ENCODE data around the gene TAS1R2.

TAS1R2 gene

DNA sequence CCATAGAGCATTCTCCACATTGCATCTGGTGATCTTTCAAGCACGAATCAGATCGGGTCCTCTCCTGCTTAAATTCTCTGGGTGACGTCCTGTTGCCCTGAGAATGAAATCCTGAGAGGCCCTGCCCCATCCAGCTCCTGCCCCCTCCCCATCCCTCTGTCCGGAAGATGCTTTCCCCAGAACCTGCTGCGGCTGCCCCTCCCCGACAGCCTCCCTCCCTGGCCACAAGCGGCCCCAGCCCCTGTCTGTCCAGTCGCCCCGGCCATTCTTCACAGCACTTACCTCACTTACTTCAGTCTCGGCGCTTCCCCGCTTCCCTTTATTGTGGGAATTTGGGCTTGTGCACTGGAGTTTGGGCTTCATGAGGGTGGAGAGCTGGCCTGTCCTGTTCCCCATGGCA is 40.3 kb downstream of the TAS1R2 start:
- no peak for DNase-seq

GRCh38 chr1:18817795-18818435 is 41.5 kb downstream of the TAS1R2 start:
- no peak for DNase-seq

DNA sequence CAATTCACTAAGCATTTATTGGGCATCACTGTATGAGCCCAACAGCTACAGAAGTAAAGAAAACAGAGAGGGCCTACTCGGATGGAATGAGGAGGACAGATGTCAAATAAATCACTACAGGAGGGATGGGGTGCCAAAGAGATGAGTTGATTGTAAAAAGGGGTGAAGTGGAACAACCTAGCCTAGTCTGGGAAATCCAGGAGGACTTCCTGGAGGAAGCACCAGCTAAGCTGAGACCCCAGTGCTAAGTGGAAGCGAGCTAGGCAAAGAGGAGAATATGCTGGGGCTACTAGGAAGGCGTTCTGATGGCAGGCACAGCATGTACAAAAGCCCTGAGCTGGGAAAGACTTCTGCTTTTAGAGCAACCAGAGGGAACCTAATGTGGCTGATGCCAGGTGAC is 42.1 kb downstream of the TAS1R2 start:
- no peak for DNase-seq

DNA sequence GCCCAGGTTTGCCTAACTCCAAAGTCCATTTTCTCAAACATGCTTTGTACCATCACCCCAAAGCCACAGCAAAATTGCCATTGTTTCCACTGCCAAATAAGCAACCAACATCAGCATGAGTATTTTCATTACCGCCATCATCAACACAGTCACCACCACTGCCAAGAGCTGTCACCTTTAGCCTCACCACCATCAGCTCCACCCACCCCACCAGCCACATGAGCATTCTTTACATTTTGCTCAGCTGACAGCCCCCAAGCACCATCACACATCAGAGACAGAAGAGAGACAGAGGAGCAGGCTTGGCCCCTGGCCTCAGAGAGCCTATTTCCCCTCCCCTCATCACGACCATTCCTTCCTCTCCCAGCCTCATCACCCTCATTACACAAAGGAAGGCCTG is 42.7 kb downstream of the TAS1R2 start:
- peak; percentile 6 for DNase-seq

DNA sequence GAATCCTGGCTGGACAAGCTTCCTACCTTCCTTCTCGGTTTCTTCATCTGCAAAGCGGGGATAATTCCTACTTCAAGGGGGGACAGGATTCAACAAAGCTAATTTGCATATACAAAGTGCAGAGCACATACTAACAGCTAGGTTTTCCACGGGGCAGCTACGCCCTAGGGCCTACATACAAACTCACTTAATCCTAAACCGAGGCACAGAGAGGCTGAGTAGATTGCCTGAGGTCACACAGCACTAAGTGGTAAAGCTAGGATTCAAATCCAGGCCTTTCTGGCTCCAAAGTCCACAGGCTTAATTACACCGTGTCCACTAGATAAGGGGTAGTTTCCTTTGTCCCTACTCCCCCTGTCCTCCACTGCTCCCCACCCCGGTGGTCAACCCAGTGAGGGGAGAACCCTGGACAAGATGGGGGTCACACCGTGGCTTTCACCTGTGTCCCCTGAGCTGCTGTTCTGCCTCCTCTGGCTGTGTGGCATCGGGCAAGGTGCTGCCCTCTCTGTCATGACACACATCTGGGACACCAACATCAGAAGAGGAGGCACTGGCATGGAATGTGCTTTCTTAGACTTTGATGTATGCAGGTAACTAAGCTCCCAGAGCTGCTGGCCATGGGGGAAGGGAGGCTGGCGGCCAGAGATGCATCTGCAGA is 44.5 kb downstream of the TAS1R2 start:
- DNase-seq: no peak

DNA sequence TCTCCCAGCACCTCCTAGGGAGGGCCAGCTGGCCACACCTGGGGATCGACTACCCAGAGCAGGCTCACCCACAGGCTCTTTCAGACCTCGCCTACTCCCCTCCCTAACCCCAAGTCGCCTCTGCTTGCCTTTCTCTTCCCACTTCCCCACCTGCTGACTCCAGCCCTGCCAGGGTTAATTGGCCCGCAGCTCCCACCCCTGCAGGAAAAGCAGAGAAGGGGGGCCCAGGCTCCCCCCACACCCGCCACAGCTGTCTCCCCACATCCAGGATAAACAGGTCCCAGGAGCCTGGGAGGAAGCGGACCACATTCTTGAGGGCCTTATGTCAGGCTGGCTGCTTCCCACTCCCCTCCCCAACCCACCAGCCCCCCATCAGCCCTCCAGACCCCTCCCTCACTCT is 45.0 kb downstream of the TAS1R2 start:
- no peak for DNase-seq

DNA sequence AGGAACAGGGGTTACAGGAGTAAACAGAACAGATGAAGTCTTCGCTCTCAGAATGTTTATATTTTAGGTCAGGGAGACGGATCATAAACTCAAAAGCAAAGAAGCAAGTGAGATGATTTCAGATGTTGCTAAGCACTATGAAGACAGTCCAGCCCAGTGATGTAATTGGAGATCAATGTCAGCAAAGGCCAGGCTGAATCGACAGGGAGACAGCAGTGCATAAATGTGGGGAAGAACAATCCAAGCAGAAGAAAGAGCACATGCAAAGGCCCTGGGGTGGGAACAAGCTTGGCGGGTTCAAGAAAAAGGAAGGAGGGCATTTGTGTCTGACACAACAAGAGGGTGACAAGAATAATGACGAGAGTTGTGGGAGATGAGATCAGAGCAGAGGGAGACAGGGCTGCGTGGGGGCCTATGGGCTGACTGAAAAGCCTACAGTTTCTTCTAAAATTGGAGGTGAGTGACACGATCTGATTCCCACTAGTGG is 47.0 kb downstream of the TAS1R2 start:
- DNase-seq: no peak

DNA sequence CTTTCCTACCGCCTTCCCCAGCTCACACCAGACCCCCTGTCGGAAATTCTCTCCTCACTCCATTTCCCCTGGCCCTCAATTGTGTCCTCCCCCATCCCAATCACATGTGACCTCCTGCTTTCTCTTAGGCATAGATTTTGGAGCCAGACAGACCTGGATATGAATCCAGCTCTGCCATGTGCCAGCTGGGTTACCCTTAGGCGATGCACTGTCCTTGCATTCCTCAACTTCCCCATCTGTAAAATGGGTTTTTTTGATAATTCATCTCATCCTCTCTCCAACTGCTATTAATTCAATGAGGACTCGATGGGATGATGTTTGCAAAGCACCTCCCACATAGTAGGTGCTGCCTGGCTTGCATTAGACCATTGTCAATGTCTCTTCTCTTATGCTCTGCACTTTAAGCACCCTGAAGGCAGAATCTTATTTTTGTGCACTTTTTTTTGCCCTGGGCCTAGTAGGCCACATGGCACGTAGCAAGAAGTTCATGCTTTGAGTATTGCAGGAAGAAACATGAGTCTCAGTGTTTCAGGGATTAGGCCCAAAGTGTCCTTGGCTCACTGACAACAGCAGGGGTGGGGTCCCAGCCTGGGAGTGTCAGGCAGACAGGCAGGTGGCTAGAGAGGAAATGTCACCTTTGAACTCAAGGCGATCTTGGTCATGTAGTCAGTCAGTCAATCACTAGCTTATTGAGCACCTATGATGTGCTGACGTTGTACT is 47.6 kb downstream of the TAS1R2 start:
- no peak for DNase-seq

- DNase-seq: no peak
Observed at GRCh38 chr1:18809953-18810899, 49.2 kb downstream of the TAS1R2 start.

GRCh38 chr1:18808550-18808949 is 50.9 kb downstream of the TAS1R2 start:
- DNase-seq: no peak

GRCh38 chr1:18807334-18808063 is 52.0 kb downstream of the TAS1R2 start:
- DNase-seq: no peak

GRCh38 chr1:18805925-18806849 is 53.3 kb downstream of the TAS1R2 start:
- DNase-seq: no peak

DNA sequence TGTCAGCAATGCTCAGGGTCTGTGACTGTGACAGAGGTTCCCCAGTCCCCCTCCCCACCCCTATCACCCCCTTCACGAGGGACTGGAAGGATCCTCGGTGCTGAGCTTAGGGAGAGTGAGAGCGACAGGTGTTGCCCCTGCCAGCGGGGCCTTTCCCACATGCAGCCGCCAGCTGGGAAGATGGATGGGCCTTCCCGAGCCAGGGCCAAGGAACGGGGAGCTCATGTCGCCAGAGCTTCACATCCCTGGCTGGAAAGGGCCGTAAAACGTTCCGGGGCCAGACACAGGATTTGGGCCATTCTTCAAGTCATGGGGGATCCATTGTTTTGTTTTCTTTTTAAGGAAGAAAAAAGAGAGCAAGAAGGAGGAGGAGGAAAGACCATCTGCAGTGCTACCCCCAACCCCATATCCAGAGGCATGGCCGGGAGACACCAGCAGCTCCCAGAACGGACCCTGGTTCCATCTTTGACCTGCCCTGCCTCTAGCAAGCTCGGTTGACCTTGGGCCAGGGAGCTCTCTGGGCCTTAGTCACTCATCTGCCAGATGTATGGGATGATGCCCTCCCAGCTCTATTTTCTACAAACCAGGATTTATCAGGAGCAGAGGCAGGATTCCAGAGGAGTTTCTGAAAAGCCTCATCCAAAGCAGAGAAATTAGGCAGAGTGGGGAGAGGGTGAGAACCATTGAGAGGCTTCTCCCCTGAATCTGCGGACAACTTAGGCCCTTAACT is 54.1 kb downstream of the TAS1R2 start:
- DNase-seq: no peak

GRCh38 chr1:18803851-18804250 is 55.6 kb downstream of the TAS1R2 start:
- DNase-seq: no peak

GRCh38 chr1:18803151-18803791 is 56.2 kb downstream of the TAS1R2 start:
- no peak for DNase-seq

GRCh38 chr1:18802231-18802630 is 57.2 kb downstream of the TAS1R2 start:
- no peak for DNase-seq

DNA sequence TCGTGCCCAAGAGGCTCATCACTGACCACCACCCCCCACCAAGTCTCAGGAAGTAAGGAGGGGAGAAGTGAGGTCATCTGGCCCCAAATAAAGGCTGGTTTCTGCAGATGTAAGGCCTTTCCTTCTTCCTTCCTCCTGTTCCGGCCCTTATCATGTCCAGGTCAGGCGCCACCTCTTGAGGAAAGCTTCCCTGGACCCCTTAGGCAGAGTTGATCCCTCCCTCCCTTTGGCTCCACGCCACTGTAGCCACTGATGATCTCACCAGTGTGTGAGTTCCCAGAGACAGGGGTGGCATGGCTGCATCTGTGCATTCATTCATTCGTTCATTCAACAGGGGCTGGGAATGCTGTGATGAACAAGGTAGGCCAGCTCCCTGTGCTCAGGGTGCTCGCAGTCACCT is 59.2 kb downstream of the TAS1R2 start:
- no peak for DNase-seq

- no peak for DNase-seq
Observed at GRCh38 chr1:18799454-18799853, 60.0 kb downstream of the TAS1R2 start.

- DNase-seq: no peak
Observed at GRCh38 chr1:18798946-18799345, 60.5 kb downstream of the TAS1R2 start.

DNA sequence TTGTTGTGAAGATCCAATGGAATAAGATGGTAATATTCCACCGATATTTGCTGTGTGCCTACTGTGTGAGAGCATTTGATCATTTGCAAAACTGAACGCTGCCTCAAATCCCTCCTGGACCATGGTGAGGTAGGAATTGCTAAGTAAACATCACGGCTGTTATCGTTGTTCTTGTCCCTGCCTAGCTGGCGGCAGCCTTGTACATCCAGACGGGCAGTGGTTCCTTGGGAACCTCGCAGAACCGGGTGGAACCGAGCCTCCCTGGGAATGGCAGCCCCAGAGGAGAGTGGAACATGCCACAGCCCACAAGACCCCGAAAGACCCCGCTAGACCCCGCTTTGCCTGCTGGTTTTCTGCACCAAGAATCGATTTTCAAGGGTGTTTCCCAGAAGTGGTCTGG is 60.9 kb downstream of the TAS1R2 start:
- no peak for DNase-seq
